Medulla oblongata (tissue), 1 donor: Measurements from ENCODE around the gene PLA2G2A.

Source experiments
- DNase-seq: peaks from one replicate; pipeline ENCODE4 v3.0.0-alpha.2; 2015; ENCODE audit errors: extremely low spot score

The PLA2G2A gene

DNA sequence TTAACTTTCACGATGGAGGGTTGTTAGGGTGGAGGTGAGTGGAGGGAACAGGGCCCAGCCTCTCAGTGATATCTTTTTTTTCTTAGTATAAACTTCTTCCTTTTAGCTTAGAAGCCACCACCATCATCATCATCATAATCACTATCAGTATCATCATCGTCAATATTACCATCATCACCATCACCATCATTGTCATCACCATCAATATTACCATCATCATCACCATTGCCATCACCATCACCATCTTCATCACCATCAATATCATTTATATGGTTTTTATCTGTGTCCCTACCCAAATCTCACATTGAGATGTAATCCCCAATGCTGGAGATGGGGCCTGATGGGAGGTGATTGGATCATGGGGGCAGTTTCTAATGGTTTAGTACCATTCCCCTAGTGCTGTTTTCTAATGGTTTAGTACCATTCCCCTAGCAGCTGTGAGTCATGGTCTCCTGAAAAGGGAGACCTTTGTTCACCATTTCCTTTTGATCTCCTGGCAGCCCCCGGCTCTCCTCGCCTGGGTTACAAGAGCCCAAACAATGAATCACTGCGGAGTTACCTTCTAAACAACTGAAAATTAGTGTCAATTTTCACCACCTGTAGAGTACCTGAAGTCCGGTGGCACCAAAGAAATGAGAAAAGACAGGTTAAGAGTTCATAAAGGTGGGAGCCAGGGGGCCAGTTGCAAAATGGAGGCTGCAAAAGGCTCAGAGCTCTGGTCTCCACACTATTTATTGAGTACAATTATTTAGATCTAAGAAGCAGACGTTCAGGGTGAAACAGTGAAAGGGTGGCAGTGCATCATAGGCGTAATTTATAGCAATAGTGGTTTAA, 52.9 kb downstream of the PLA2G2A start:
- no peak for DNase-seq
